Smooth muscle cell (in vitro differentiated cells): ENCODE measurements around the gene SSBP4. TPM values are rescaled to one million over a fixed set of nuclear protein-coding genes. Genes with fewer than 3 reads are reported as not detected.

Experiments used
- DNase-seq: peaks from one replicate; lab custom pipeline; 2025; ENCODE audit not compliant: unreplicated experiment; lab: John Stamatoyannopoulos, UW
- H2AFZ ChIP-seq: fragments of 200-600 bp; sonication (generic); 2 replicates; pipeline ENCODE4 v1.6.0; 2016; ENCODE audit warnings: antibody characterized with exemption, low read depth, mild to moderate bottlenecking
- H3F3A ChIP-seq: fragments of 200-600 bp; sonication (generic); 2 replicates; pipeline ENCODE4 v1.6.0; 2017; ENCODE audit warnings: antibody characterized with exemption, low read depth
- H3K27ac ChIP-seq: fragments of 200-600 bp; sonication (generic); 2 replicates; pipeline ENCODE4 v1.5.1; 2016; ENCODE audit warnings: low read depth, mild to moderate bottlenecking
- H3K27me3 ChIP-seq: fragments of 200-600 bp; sonication (generic); 2 replicates; pipeline ENCODE4 v1.6.1; 2016; ENCODE audit warnings: low read depth, mild to moderate bottlenecking
- H3K36me3 ChIP-seq: fragments of 200-600 bp; sonication (generic); 2 replicates; pipeline ENCODE4 v1.5.1; 2016; ENCODE audit warnings: low read depth
- H3K4me1 ChIP-seq: fragments of 200-600 bp; sonication (generic); 2 replicates; pipeline ENCODE4 v1.5.1; 2016; ENCODE audit warnings: low read depth
- H3K4me2 ChIP-seq: fragments of 200-600 bp; sonication (generic); 2 replicates; pipeline ENCODE4 v1.6.0; 2016; ENCODE audit warnings: mild to moderate bottlenecking
- H3K4me3 ChIP-seq: fragments of 200-600 bp; sonication (generic); 2 replicates; pipeline ENCODE4 v1.5.1; 2016; ENCODE audit warnings: mild to moderate bottlenecking
- H3K79me2 ChIP-seq: fragments of 200-600 bp; sonication (generic); 2 replicates; pipeline ENCODE4 v1.6.0; 2016; ENCODE audit warnings: low read depth, mild to moderate bottlenecking
- H3K9ac ChIP-seq: fragments of 200-600 bp; sonication (generic); 2 replicates; pipeline ENCODE4 v1.6.0; 2016; ENCODE audit warnings: low read depth
- H3K9me3 ChIP-seq: fragments of 200-600 bp; sonication (generic); replicated peaks from 2 replicates; pipeline ENCODE4 v1.5.1; 2016; ENCODE audit warnings: low read depth
- H4K20me1 ChIP-seq: fragments of 200-600 bp; sonication (generic); 2 replicates; pipeline ENCODE4 v1.6.0; 2016; ENCODE audit warnings: low read depth
- WGBS: methylation state at CpG from one replicate; pipeline ENCODE4 v1.1.7; 2016; ENCODE audit warnings: low lambda C conversion rate; 5-methylcytosine and 5-hydroxymethylcytosine counted together
- polyA plus RNA-seq: library from polyadenylated mRNA; unstranded; fragments of >200 nt; fragmentation: Nextera tagmentation; extraction: Ambion mirVana; gene quantifications from 2 replicates; pipeline ENCODE4 v1.2.1, GENCODE V29; 2016
- total RNA-seq: library from RNA; depleted of rRNA; stranded (reverse); fragments of >200 nt; gene quantifications from 2 replicates; pipeline ENCODE4 v1.2.3, GENCODE V29; 2014
- TF ChIP-seq, protein P1 (sequence below): fragments of 200-600 bp; sonication (generic); IDR thresholded peaks from 2 replicates; pipeline ENCODE4 v1.5.1; 2017; ENCODE audit warnings: borderline replicate concordance, mild to moderate bottlenecking, antibody characterized with exemption; ENCODE audit not compliant: insufficient read depth, poor library complexity, severe bottlenecking

Gene SSBP4
- total and polyA plus RNA-seq, 2 experiments from 2014 or later: 44.1 to 124 TPM

- Histone ChIP-seq H3K79me2 (peaks cover 37% of the 10 kb centered on the region), H3F3A (peaks cover 3% of the 10 kb centered on the region), H3K9me3 (no peaks in the 10 kb centered on the region), H3K4me2 (no peak overlapping the region), H3K36me3 (no peaks in the 10 kb centered on the region), H3K4me3 (no peak overlapping the region), H4K20me1 (peaks cover 74% of the 10 kb centered on the region), H3K4me1 (peaks cover 20% of the 10 kb centered on the region), H3K9ac (no peak overlapping the region), H3K27me3 (no peaks in the 10 kb centered on the region), H3K27ac (no peak overlapping the region), H2AFZ (no peak overlapping the region)
- WGBS: 98% methylated on average over 21 of the region's 21 CpGs
- TF ChIP-seq, protein P1, sequence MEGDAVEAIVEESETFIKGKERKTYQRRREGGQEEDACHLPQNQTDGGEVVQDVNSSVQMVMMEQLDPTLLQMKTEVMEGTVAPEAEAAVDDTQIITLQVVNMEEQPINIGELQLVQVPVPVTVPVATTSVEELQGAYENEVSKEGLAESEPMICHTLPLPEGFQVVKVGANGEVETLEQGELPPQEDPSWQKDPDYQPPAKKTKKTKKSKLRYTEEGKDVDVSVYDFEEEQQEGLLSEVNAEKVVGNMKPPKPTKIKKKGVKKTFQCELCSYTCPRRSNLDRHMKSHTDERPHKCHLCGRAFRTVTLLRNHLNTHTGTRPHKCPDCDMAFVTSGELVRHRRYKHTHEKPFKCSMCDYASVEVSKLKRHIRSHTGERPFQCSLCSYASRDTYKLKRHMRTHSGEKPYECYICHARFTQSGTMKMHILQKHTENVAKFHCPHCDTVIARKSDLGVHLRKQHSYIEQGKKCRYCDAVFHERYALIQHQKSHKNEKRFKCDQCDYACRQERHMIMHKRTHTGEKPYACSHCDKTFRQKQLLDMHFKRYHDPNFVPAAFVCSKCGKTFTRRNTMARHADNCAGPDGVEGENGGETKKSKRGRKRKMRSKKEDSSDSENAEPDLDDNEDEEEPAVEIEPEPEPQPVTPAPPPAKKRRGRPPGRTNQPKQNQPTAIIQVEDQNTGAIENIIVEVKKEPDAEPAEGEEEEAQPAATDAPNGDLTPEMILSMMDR: no peak
- no peak for DNase-seq
These were observed 4.2 kb downstream of the SSBP4 start for GRCh38 chr19:18423258-18424020.

DNA sequence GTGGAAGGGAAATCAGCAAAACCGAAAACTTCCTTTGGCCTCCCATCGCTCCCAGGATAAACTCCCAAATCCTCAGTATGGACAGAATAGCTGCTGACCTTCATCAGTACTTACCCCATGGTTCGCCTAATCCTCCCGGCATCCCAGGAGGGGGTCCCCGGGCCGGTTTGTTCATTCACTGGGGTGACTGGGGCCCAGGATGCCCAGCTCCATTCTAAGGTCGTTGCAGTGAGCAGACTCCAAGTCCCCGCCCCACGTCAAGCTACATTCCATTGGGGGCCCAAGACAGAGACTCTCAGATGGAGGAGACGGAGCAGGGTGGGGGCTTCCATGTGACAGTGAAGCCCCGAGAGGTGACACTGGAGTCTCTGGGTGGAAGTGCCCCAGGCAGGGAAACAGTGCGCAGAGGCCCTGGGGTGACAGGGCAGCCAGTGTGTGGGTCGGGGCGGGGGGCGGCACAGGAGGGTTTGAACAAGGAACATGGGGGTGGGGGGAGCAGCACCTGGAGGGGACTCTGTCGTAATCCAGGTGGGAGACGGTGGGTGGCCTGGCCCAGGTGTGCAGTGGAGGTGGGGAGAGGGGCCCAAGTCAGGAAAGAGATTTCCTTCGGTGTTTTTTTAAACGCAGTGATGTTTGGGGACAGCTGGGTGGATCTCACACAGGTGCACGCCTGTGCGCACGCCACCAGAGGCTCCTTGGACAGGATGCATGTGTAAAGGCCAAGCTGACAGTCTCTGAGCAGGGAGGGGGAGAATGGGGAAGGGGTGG, 5.1 kb downstream of the SSBP4 start:
- Histone ChIP-seq H2AFZ (no peak overlapping the region), H4K20me1 (peaks cover 74% of the 10 kb centered on the region), H3K27me3 (no peaks in the 10 kb centered on the region), H3K4me2 (no peak overlapping the region), H3K4me1 (peaks cover 18% of the 10 kb centered on the region), H3K27ac (no peak overlapping the region), H3K36me3 (no peaks in the 10 kb centered on the region), H3K9ac (no peak overlapping the region), H3K4me3 (no peak overlapping the region), H3K9me3 (no peaks in the 10 kb centered on the region), H3K79me2 (peaks cover 37% of the 10 kb centered on the region), H3F3A (no peaks in the 10 kb centered on the region)
- TF ChIP-seq, protein P1: no peak
- no peak for DNase-seq
- WGBS: 85% methylated on average over 19 of the region's 22 CpGs

DNA sequence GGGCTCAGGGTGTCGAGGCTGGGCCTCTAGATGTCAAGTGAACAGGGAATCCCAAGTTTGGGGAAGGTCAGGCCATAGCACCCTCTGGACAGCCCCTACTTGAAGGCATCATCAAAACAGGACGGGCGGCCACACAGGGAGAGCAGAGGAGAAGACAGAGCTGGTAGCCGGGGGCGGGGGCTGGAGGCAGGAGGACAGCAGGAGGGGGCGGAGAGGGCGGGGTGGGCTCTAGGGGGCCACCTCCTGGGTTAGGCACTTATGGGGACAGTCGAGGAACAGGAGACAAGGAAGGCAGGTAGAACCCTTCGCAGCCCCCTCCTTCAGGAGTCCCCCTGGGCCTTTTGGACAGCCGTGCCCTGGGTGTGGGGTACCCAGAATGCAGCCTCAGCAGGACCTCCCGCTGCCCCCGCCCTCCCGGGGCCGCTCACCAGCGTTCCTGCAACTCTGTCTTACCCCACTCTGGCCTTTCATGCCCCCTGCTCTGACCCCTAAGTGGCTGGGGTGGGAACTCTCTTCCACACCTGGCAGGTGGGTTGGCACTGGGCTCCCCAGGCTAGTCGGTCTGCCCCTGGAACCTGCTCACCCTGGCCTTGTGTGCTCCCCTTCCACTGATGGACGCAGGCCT, 5.8 kb downstream of the SSBP4 start:
- H3K9me3 ChIP-seq: no peaks in the 10 kb centered on the region
- H3K79me2 ChIP-seq: peaks cover 37% of the 10 kb centered on the region
- DNase-seq: no peak
- TF ChIP-seq, protein P1: no peak
- no peak overlapping the region for H2AFZ ChIP-seq
- H3K27me3 ChIP-seq: no peaks in the 10 kb centered on the region
- peaks cover 74% of the 10 kb centered on the region for H4K20me1 ChIP-seq
- no peaks in the 10 kb centered on the region for H3K36me3 ChIP-seq
- peaks cover 25% of the 10 kb centered on the region for H3K4me1 ChIP-seq
- no peak overlapping the region for H3K4me3 ChIP-seq
- no peak overlapping the region for H3K4me2 ChIP-seq
- WGBS: 88% methylated on average over 13 of the region's 17 CpGs
- H3K9ac ChIP-seq: no peak overlapping the region
- H3K27ac ChIP-seq: no peak overlapping the region
- no peaks in the 10 kb centered on the region for H3F3A ChIP-seq
